Neural cell (in vitro differentiated cells): ENCODE measurements around the gene HDGFL3. TPM values are rescaled to one million over a fixed set of nuclear protein-coding genes. Genes with fewer than 3 reads are reported as not detected.

Source experiments
- H2AFZ ChIP-seq: fragments of 200-600, 300-800 bp; sonication (generic), shearing (Covaris generic); 2 replicates; pipeline ENCODE4 v1.6.0; 2014; ENCODE audit warnings: low read depth, mild to moderate bottlenecking, antibody characterized with exemption, low read length, moderate library complexity
- H3F3A ChIP-seq: fragments of 200-600 bp; shearing (Covaris generic); 2 replicates; pipeline ENCODE4 v1.6.1; 2016; ENCODE audit warnings: mild to moderate bottlenecking, moderate library complexity, mixed read lengths, antibody characterized with exemption, low read length; ENCODE audit not compliant: insufficient read depth, poor library complexity, severe bottlenecking
- H3K27ac ChIP-seq: fragments of 200-600, 300-800 bp; sonication (generic), shearing (Covaris generic); 2 replicates; pipeline ENCODE4 v1.5.1; 2014; ENCODE audit warnings: mild to moderate bottlenecking, low read length, moderate library complexity
- H3K27me3 ChIP-seq: fragments of 300-800, 200-600 bp; sonication (generic), shearing (Covaris generic); 2 replicates; pipeline ENCODE4 v1.6.0; 2014; ENCODE audit warnings: mild to moderate bottlenecking, low read depth, low read length, moderate library complexity; ENCODE audit not compliant: insufficient read depth
- H3K36me3 ChIP-seq: fragments of 300-800, 200-600 bp; sonication (generic), shearing (Covaris generic); 2 replicates; pipeline ENCODE4 v1.5.1; 2014; ENCODE audit warnings: mild to moderate bottlenecking, antibody characterized with exemption, low read length, moderate library complexity; ENCODE audit not compliant: insufficient read depth
- H3K4me2 ChIP-seq: fragments of 300-800, 200-600 bp; sonication (generic), shearing (Covaris generic); 2 replicates; pipeline ENCODE4 v1.6.0; 2014; ENCODE audit warnings: mild to moderate bottlenecking, low read length
- H3K4me3 ChIP-seq: fragments of 300-800, 200-600 bp; sonication (generic), shearing (Covaris generic); 2 replicates; pipeline ENCODE4 v1.5.1; 2014; ENCODE audit warnings: mild to moderate bottlenecking, low read length, moderate library complexity
- H3K79me2 ChIP-seq: fragments of 200-600 bp; shearing (Covaris generic); replicated peaks from 2 replicates; pipeline ENCODE4 v1.6.0; 2014; ENCODE audit warnings: mild to moderate bottlenecking, low read length, moderate library complexity; ENCODE audit not compliant: insufficient read depth
- H3K9ac ChIP-seq: fragments of 300-800, 200-600 bp; sonication (generic), shearing (Covaris generic); 2 replicates; pipeline ENCODE4 v1.6.1; 2016; ENCODE audit warnings: mild to moderate bottlenecking, low read length, mixed read lengths
- H3K9me2 ChIP-seq: fragments of 200-600 bp; shearing (Covaris generic); 2 replicates; pipeline ENCODE4 v1.6.1; 2016; ENCODE audit warnings: mild to moderate bottlenecking, low read length, mixed read lengths; ENCODE audit not compliant: insufficient read depth
- H3K9me3 ChIP-seq: fragments of 200-600, 300-800 bp; sonication (generic), shearing (Covaris generic); 2 replicates; pipeline ENCODE4 v1.6.1; 2016; ENCODE audit warnings: mild to moderate bottlenecking, mixed run types, low read length, moderate library complexity, mixed read lengths
- H4K20me1 ChIP-seq: fragments of 200-600 bp; shearing (Covaris generic); 2 replicates; pipeline ENCODE4 v1.6.1; 2016; ENCODE audit warnings: mild to moderate bottlenecking, mixed run types; ENCODE audit not compliant: insufficient read depth
- CTCF ChIP-seq: fragments of 450-650 bp; IDR thresholded peaks from 2 replicates; pipeline ENCODE4 v1.5.1; 2014; ENCODE audit warnings: antibody characterized with exemption, mild to moderate bottlenecking, moderate library complexity; ENCODE audit not compliant: poor library complexity, severe bottlenecking
- EP300 ChIP-seq: fragments of 450-650 bp; conservative IDR thresholded peaks from 2 replicates; pipeline ENCODE4 v1.6.1; 2014; ENCODE audit warnings: antibody characterized with exemption, mild to moderate bottlenecking, moderate library complexity; ENCODE audit not compliant: poor library complexity, severe bottlenecking
- EZH2 ChIP-seq: fragments of 200-600, 300-800 bp; shearing (Covaris generic), sonication (generic); IDR thresholded peaks from 2 replicates; pipeline ENCODE4 v1.6.1; 2014; ENCODE audit warnings: antibody characterized with exemption, low read length, borderline replicate concordance, mild to moderate bottlenecking; ENCODE audit not compliant: insufficient read depth, poor library complexity, severe bottlenecking
- MXI1 ChIP-seq: fragments of 450-650 bp; conservative IDR thresholded peaks from 2 replicates; pipeline ENCODE4 v1.6.1; 2014; ENCODE audit warnings: antibody characterized with exemption, mild to moderate bottlenecking; ENCODE audit not compliant: poor library complexity, severe bottlenecking
- POLR2AphosphoS5 ChIP-seq: IDR thresholded peaks from 2 replicates; pipeline ENCODE4 v1.6.1; 2012
- RAD21 ChIP-seq: fragments of 450-650 bp; conservative IDR thresholded peaks from 2 replicates; pipeline ENCODE4 v1.6.1; 2014; ENCODE audit warnings: antibody characterized with exemption, mild to moderate bottlenecking, moderate library complexity
- SMC3 ChIP-seq: fragments of 450-650 bp; conservative IDR thresholded peaks from 2 replicates; pipeline ENCODE4 v1.6.1; 2014; ENCODE audit warnings: antibody characterized with exemption, mild to moderate bottlenecking, moderate library complexity; ENCODE audit not compliant: poor library complexity
- TAF1 ChIP-seq: IDR thresholded peaks from 2 replicates; pipeline ENCODE4 v1.6.1; 2012; ENCODE audit warnings: low read depth
- polyA plus RNA-seq: library from polyadenylated mRNA; depleted of rRNA; stranded (reverse); fragments of >200 nt; gene quantifications from 2 replicates; pipeline ENCODE4 v1.2.3, GENCODE V29; 2014
- TF ChIP-seq, protein P1 (sequence below): IDR thresholded peaks from 2 replicates; pipeline ENCODE4 v1.6.1; 2012; ENCODE audit warnings: borderline replicate concordance

The HDGFL3 gene
- polyA plus RNA-seq, 1 donor from 2014 or later = 339 TPM

DNA sequence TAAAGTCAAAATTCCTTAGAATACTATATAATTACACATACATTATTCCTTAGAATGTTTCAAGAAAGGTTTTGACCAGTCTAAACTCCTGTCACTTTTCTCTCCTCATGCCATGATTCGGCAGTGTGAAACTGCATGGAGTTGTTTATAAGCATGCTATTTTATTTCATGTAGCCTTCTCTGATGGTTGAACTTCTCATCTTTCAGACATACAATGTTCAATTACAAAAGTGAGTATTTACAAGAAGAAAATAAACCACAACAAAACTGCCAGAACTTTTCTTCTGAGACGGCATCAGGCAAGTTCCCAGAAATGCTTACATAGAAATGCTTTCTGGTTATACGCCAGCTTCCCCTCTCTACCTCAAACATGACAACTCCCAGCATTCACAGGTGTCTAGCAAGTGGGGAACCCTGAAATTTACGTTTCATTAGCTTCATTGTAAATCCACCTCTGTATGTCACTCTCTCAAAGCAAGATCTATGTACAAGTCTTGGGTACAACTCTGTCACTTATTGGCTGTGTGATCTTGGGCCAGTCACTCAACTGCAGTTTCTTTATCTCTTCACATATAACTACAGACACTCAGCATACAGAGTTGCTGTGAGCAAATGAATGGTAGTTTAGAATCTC is 42.7 kb downstream of the HDGFL3 start:
- TF ChIP-seq RAD21 (no peak), EZH2 (no peak), POLR2AphosphoS5 (no peak), TAF1 (no peak), MXI1 (no peak), SMC3 (no peak), EP300 (no peak), CTCF (no peak)
- TF ChIP-seq, protein P1, sequence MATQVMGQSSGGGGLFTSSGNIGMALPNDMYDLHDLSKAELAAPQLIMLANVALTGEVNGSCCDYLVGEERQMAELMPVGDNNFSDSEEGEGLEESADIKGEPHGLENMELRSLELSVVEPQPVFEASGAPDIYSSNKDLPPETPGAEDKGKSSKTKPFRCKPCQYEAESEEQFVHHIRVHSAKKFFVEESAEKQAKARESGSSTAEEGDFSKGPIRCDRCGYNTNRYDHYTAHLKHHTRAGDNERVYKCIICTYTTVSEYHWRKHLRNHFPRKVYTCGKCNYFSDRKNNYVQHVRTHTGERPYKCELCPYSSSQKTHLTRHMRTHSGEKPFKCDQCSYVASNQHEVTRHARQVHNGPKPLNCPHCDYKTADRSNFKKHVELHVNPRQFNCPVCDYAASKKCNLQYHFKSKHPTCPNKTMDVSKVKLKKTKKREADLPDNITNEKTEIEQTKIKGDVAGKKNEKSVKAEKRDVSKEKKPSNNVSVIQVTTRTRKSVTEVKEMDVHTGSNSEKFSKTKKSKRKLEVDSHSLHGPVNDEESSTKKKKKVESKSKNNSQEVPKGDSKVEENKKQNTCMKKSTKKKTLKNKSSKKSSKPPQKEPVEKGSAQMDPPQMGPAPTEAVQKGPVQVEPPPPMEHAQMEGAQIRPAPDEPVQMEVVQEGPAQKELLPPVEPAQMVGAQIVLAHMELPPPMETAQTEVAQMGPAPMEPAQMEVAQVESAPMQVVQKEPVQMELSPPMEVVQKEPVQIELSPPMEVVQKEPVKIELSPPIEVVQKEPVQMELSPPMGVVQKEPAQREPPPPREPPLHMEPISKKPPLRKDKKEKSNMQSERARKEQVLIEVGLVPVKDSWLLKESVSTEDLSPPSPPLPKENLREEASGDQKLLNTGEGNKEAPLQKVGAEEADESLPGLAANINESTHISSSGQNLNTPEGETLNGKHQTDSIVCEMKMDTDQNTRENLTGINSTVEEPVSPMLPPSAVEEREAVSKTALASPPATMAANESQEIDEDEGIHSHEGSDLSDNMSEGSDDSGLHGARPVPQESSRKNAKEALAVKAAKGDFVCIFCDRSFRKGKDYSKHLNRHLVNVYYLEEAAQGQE = no peak
- Histone ChIP-seq H3K36me3 (peaks cover 21% of the 10 kb centered on the region), H3K4me2 (no peak overlapping the region)

GRCh38 chr15:83164111-83164770 is 43.4 kb downstream of the HDGFL3 start:
- Histone ChIP-seq H3K9ac (no peak overlapping the region), H3K27ac (no peak overlapping the region)

More for the DNA sequence above, 42.7 kb downstream of the HDGFL3 start:
- Histone ChIP-seq H3K79me2 (peaks cover 68% of the 10 kb centered on the region), H2AFZ (no peak overlapping the region), H3K4me3 (no peak overlapping the region), H3F3A (peaks cover 3% of the 10 kb centered on the region), H3K9me3 (no peaks in the 10 kb centered on the region), H3K27me3 (no peaks in the 10 kb centered on the region), H3K9ac (no peak overlapping the region), H3K9me2 (no peaks in the 10 kb centered on the region), H3K27ac (no peak overlapping the region), H4K20me1 (no peaks in the 10 kb centered on the region)

More at GRCh38 chr15:83164111-83164770, 43.4 kb downstream of the HDGFL3 start:
- Histone ChIP-seq H3K27me3 (no peaks in the 10 kb centered on the region), H3K9me2 (no peaks in the 10 kb centered on the region), H3F3A (peaks cover 3% of the 10 kb centered on the region), H3K79me2 (peaks cover 66% of the 10 kb centered on the region), H3K4me3 (no peak overlapping the region), H3K9me3 (no peaks in the 10 kb centered on the region), H2AFZ (no peak overlapping the region), H3K4me2 (no peak overlapping the region), H3K36me3 (peaks cover 21% of the 10 kb centered on the region), H4K20me1 (no peaks in the 10 kb centered on the region)
- no peak for TF ChIP-seq TAF1
- no peak for TF ChIP-seq RAD21
- TF ChIP-seq POLR2AphosphoS5 = no peak
- TF ChIP-seq EP300 = no peak
- TF ChIP-seq, protein P1 = no peak
- TF ChIP-seq CTCF = no peak
- TF ChIP-seq SMC3 = no peak
- TF ChIP-seq EZH2 = no peak
- TF ChIP-seq MXI1 = no peak
